ENCODE measurements around the gene MAST4.
"Not testable (repeated sequence)": the region's sequence is repeated elsewhere in the genome, so short reads cannot be mapped to it uniquely, and the experiment has no call there.

Gene MAST4

GRCh38 chr5:67102708-67103107, 506.5 kb downstream of the MAST4 start:
- DNase-seq = no peak

DNA sequence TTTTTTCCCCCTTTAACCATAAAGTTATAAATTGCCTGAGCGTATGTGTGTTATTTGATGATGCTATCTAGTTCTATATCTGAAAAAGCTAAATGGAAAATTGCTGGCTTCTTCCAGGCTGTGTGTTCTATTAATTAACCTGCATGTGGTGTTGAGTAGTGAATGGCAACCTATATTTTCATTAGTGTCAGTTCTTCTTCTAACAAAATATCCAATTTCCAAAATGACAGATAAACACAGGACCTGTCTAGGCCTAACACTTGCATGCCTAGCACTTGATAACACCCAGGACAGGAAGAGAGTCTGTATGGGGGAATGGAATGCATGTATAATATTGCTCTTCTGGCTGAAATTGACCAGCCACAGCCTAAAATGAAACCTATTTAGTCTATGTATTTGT, 508.7 kb downstream of the MAST4 start:
- no peak for DNase-seq

DNA sequence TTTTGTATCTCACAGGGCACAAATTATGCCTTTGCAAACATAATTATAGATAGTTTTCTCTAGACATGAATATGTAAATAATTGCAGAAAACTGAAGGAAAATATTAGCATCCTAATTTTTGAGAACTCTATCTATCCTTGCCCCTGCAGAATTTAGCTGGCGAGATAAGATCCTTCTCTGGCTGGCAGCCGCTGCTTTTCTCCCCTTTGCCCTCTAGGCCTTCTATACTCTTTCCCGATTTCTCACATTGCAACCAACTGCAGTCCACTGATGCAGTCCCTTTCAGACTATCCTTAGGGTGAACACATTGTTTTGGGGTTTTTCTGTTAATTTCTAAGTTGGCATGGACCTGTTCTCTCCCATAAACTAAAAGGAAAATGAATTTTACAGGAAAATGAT, 509.1 kb downstream of the MAST4 start:
- no peak for DNase-seq

GRCh38 chr5:67106626-67107342, 510.6 kb downstream of the MAST4 start:
- no peak for DNase-seq

- no peak for DNase-seq
Observed at GRCh38 chr5:67111779-67112178, 515.6 kb downstream of the MAST4 start.

- DNase-seq = no peak
Observed at GRCh38 chr5:67115246-67115645, 519.1 kb downstream of the MAST4 start.

DNA sequence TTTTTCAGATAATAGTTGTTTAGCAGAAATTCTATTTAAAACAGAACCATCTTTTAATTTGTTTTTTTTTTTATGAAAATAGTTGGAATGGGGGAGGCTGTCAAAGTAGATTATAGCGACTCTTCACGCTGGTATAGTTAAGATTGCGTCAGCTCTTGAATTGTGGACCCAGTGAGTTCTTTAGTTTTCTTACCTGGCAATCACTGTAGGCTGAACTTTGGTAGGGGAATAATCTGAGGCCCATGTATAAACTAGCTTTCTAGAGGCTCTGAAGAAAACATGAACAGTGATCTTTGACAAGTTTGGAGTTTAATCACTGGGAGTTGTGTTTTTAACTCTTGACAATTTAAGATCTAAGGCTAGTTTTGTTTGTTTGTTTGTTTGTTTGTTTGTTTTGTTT, 519.6 kb downstream of the MAST4 start:
- no peak for DNase-seq

DNA sequence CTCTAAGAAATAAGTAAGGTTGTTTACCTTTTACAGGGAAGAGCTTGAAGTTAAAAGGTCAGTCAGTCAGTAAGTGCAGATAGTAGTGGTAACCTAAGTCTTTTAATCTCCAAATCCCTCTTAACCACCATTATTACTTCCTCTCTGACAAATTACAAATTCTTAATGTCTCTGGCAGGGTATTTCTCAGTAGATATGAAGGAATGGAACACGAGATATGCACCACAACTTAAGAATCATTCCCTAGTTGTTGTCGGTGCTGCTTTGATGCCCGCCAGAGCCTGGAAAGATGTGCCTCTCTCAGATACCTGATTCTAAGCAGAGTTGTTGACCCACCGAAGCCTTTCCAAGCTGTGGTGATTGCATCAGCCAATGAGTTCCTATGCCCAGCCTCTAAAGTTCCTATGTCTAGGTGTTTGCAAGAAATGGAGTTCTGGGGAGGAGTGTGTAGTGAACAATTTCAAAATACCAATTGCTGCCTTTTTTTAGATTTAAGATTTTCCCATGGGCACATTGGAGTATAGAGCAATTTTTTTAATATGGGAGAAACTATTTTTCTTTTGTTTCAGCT, 521.9 kb downstream of the MAST4 start:
- DNase-seq = no peak

DNA sequence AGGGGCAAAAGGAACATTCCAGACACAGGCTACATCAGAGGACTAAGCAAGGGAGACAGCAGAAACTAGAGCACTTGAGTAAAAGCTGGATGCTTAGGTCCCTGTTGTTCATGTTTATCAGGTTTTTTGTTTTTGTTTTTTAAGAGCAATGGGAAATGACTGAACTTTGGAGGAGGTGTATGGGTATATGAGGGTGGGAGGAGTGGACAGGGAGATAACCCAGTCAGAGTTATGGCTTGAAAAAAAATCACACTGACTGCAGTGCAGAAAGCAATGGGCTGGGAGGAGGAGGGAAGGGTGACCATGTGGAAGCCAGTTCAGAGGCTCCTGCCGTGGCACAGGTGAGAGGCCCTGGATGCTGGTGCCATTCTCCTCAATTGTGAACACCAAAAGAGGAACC, 522.8 kb downstream of the MAST4 start:
- DNase-seq = no peak

GRCh38 chr5:67120032-67120431, 523.8 kb downstream of the MAST4 start:
- peak in 1 of 2 donors; percentile 29 for DNase-seq

DNA sequence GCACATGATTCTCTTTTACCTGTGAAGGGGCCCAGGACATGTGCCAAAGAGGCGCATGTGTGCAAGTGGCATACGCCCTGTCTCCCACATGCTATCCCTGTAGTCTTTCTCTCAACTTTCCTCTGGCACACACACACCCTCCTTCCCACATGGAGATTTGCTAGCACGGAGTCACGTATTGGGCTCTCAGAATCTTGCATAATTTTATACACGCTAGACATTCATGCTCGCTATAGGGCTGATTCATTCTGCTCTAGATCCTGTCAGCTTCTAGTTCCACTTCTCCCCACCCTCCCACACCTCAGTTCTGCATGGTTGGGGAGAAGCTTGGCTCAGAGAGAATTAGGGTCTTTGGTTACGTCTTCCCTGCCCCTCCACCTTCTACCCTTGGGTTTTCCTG, 527.6 kb downstream of the MAST4 start:
- DNase-seq = peak; percentile 10 to 48

- DNase-seq = no peak
Observed at GRCh38 chr5:67124556-67124955, 528.4 kb downstream of the MAST4 start.

DNA sequence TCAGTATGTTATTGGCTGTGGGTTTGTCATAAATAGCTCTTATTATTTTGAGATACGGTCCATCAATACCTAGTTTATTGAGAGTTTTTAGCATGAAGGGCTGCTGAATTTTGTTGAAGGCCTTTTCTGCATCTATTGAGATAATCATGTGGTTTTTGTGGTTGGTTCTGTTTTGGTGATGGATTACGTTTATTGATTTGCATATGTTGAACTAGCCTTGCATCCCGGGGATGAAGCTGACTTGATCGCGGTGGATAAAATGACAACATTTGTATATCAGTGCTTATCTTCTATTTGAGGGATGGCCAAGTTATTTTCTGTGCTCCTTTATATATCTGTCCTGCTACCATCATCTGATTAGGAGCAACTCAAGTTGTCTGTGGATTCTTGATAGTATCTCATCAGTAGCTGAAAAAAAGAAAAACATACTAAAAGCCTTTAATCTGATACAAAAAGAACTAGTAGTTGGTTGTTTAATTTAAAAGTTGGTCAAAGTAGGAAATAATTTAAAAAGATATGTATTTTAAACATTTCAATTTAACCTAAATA, 531.2 kb downstream of the MAST4 start:
- DNase-seq = not testable (repeated sequence)

DNA sequence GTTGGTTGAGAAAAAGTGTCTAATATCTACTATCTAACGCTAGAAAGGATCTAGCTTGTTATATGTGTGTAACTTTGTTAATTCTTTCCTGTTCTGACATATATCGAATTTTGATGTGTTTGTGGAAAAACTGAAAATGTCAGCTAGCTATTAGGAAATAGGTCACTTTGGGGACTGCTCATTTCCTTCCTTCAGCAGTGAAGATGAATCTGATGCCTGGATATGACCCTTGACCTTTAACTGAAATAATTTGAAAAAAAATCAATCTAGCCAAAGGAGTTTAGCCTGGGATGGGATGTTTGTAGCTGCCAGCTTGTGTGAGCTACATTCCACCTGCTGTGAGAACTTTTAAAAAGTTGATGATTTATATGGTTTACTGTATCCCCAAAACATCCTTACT, 533.6 kb downstream of the MAST4 start:
- no peak for DNase-seq

- DNase-seq = no peak
Observed at GRCh38 chr5:67133217-67133616, 537.0 kb downstream of the MAST4 start.

- no peak for DNase-seq
Observed at GRCh38 chr5:67133776-67134175, 537.6 kb downstream of the MAST4 start.

GRCh38 chr5:67135381-67135984, 539.3 kb downstream of the MAST4 start:
- DNase-seq = no peak

- DNase-seq = no peak
Observed at GRCh38 chr5:67139030-67139429, 542.8 kb downstream of the MAST4 start.

- DNase-seq = no peak
Observed at GRCh38 chr5:67140413-67140812, 544.2 kb downstream of the MAST4 start.

DNA sequence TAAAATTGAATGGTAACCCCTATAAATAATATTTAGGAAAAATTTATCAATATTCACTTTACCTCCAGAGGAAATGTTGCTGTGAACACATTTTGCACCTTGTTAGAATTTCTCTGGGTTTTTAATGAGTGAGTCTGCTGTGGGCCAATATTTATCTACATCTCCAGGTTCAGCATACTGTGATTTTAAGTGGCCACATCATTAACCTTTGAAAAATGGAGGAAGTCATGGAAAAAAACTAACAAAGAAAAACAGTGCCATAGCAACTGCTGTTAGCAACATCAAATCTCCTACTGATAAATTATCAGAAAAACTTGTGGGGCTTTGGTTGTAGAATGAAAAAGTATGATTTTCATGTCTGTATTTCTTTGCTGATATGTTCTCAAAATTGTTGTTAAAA, 545.5 kb downstream of the MAST4 start:
- no peak for DNase-seq

DNA sequence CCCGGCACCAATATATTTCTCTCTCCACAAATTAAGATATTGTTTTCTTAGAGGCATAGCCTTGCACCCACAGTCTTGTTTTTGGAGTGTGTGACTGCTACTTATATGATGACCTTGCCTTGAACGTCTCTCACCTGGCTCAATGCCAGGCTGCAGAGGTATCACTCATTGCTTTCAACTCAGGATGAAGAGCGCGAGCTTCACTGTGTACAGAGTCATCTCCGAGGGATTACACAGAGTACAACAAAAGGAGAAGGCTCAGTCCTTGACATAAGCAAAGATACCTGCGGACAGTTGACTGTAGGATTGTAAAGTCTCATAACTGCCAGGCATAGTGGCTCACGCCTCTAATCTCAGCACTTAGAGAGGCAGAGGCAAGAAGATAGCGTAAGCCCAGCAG, 546.6 kb downstream of the MAST4 start:
- no peak for DNase-seq

- no peak for DNase-seq
Observed at GRCh38 chr5:67143549-67143948, 547.4 kb downstream of the MAST4 start.

DNA sequence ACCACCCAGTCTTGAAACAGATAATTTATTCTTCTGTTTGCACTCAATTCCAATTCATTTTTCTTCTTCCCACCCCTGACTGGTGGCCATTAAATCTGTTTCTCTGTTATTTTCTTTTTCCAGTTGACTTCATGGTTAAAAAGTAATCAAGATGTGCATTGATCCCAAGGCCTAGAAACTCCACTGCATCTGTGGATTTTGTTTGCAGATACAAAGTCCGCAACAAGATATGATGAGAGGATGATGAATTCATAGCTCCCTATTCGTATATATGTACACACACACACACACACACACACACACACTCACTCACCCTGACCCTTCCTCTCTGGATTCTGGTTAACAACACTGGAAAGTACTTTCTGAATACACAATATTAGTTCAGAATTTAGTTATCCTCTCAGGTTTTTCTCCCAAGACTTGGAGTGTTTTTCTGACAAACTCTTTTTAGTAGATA, 548.0 kb downstream of the MAST4 start:
- no peak for DNase-seq

GRCh38 chr5:67146574-67146973, 550.4 kb downstream of the MAST4 start:
- peak; percentile 60 to 64 for DNase-seq

Measured in inflammatory macrophage treated with lipopolysaccharide for 1 hour (primary cell).